ENCODE data around the gene BLCAP. TPM values are rescaled to one million over a fixed set of nuclear protein-coding genes. Genes with fewer than 3 reads are reported as not detected.

Gene BLCAP
- total RNA-seq, 3 donors from 2014 or later (not counting 1 experiment from before 2014, with no cell fraction given) = 60.4 to 80.1 (median 77.9) TPM

DNA sequence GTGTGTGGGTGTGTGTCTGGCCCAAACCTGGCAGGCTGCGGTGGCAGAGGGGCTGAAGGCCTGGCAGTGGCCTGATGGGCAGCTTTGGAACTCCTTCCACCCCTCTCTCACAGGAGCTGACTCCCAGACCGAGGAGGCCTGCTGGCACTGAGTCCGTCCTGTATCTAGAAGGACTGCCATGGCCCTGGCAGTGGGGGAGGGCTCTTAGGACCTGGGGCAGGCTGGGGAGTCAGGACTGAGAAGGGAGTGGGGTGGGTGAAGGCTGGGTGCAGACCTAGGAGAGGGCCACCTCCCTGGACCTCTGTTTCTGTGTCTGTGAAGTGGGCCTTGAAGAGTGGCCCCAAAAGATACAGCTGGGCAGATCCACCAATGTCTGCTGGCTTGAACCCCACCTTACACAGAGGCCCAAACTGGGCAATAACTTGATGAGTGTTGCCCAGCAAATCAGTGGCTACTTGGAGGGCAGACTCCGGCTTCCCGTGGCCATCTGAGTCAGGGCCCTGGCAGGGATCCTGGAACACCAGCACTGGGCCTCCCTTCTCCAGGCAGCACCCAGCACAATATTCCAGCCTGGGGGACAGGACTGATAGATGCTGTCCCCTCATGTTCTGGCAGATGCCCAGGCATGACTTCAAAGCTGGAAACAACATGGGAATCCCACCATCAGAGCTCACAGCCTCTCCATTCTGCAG, 46.7 kb upstream of the BLCAP start:
- intact Hi-C loops (cut with micrococcal nuclease) = no loop called here
- ATAC-seq (no peak), DNase-seq (no peak)
- WGBS (ENCODE audit: insufficient coverage) = 86% methylated on average over 5 of the region's 5 CpGs
- H3K27ac Mint-ChIP-seq = no peak overlapping the region
- no peaks in the 10 kb centered on the region for H3K4me1 Mint-ChIP-seq
- Histone ChIP-seq H3K36me3 (ENCODE audit: control insufficient read depth, insufficient read depth, low read length) (no peaks in the 10 kb centered on the region), H3K4me1 (ENCODE audit: control insufficient read depth, insufficient read depth, low read length) (no peaks in the 10 kb centered on the region), H3K9me3 (ENCODE audit: control insufficient read depth, insufficient read depth, low read length) (no peaks in the 10 kb centered on the region), H3K27me3 (ENCODE audit: control insufficient read depth, insufficient read depth, low read length) (no peaks in the 10 kb centered on the region), H3K4me3 (ENCODE audit: low read length) (no peak overlapping the region), H3K27ac (ENCODE audit: low read length) (no peak overlapping the region)
- H3K9me3 Mint-ChIP-seq = no peaks in the 10 kb centered on the region
- H3K4me3 Mint-ChIP-seq = no peak overlapping the region
- TF ChIP-seq, protein P1, sequence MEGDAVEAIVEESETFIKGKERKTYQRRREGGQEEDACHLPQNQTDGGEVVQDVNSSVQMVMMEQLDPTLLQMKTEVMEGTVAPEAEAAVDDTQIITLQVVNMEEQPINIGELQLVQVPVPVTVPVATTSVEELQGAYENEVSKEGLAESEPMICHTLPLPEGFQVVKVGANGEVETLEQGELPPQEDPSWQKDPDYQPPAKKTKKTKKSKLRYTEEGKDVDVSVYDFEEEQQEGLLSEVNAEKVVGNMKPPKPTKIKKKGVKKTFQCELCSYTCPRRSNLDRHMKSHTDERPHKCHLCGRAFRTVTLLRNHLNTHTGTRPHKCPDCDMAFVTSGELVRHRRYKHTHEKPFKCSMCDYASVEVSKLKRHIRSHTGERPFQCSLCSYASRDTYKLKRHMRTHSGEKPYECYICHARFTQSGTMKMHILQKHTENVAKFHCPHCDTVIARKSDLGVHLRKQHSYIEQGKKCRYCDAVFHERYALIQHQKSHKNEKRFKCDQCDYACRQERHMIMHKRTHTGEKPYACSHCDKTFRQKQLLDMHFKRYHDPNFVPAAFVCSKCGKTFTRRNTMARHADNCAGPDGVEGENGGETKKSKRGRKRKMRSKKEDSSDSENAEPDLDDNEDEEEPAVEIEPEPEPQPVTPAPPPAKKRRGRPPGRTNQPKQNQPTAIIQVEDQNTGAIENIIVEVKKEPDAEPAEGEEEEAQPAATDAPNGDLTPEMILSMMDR (IDR thresholded peaks at IDR 0.05) = no peak
- H3K36me3 Mint-ChIP-seq = no peaks in the 10 kb centered on the region
- H3K27me3 Mint-ChIP-seq (ENCODE audit: low read depth in 2 of 2) = peaks cover 23 to 43% of the 10 kb centered on the region in 2 donors

DNA sequence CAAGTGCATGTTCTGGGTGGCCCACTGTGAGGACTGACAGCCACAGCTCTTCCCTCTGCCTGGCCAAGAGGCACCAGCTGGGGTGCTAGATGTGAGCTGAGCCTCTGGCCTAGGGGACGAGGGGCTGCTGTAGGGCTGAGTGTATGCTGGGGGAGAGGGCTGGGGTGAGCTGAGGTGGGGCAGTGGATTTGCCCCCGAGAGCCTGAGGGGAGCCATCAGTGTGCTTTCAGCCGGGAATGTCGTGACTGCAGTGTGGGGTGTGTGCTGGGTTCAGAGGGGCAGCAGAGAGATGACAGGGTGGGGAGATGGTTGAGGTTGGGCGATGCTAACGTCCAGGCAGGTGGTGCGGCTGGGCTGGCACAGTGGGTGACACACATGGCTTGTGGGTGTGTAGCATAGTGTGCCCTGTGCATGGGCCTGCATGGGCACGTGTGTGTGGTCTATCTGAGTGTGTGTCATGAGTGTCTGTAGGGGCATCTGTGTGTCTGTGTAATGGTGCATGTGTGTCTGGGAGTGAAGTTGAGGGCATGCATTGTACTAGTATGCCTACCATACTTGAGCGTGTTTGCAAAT, 46.0 kb upstream of the BLCAP start:
- H3K27ac Mint-ChIP-seq = no peak overlapping the region
- H3K9me3 Mint-ChIP-seq = no peaks in the 10 kb centered on the region
- H3K4me3 Mint-ChIP-seq = no peak overlapping the region
- H3K9me3 ChIP-seq (ENCODE audit: control insufficient read depth, insufficient read depth, low read length) = no peaks in the 10 kb centered on the region
- H3K36me3 ChIP-seq (ENCODE audit: control insufficient read depth, insufficient read depth, low read length) = no peaks in the 10 kb centered on the region
- intact Hi-C loops (cut with micrococcal nuclease) = no loop called here
- no peak overlapping the region for H3K4me3 ChIP-seq (ENCODE audit: low read length)
- TF ChIP-seq, protein P1 (IDR thresholded peaks at IDR 0.05) = no peak
- DNase-seq (no peak), ATAC-seq (peak in 1 of 3 donors; percentile 30)
- H3K4me1 ChIP-seq (ENCODE audit: control insufficient read depth, insufficient read depth, low read length) = no peaks in the 10 kb centered on the region
- H3K36me3 Mint-ChIP-seq = no peaks in the 10 kb centered on the region
- no peaks in the 10 kb centered on the region for H3K27me3 ChIP-seq (ENCODE audit: control insufficient read depth, insufficient read depth, low read length)
- no peaks in the 10 kb centered on the region for H3K4me1 Mint-ChIP-seq
- peaks cover 26 to 50% of the 10 kb centered on the region in 2 donors for H3K27me3 Mint-ChIP-seq (ENCODE audit: low read depth in 2 of 2)
- WGBS (ENCODE audit: insufficient coverage) = 82% methylated on average over 9 of the region's 9 CpGs
- H3K27ac ChIP-seq (ENCODE audit: low read length) = no peak overlapping the region

DNA sequence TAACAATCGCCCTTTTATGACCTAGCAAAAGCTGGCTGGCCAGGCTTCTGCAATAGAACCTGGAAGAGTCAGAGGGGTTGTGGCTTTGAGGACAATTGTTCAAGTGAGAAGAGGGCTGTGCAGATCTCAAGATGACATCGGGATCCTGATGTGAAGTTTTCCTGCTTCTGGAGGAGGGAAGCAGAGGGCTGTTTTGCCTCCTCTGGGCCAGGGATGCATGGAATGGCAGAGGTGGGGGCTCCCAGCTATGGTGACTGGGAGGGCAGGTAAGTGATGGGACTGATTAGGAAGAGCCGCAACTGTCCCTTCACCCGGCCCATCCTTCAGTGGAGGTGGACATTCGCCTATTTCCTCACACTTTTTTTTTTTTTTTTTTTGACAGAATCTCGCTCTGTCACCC, 43.4 kb upstream of the BLCAP start:
- TF ChIP-seq, protein P1 (IDR thresholded peaks at IDR 0.05) = no peak
- H3K36me3 ChIP-seq (ENCODE audit: control insufficient read depth, insufficient read depth, low read length) = no peaks in the 10 kb centered on the region
- ATAC-seq (no peak), DNase-seq (no peak)
- no peaks in the 10 kb centered on the region for H3K4me1 ChIP-seq (ENCODE audit: control insufficient read depth, insufficient read depth, low read length)
- Mint-ChIP-seq H3K9me3 (no peaks in the 10 kb centered on the region), H3K36me3 (no peaks in the 10 kb centered on the region), H3K4me1 (no peaks in the 10 kb centered on the region), H3K27ac (no peak overlapping the region), H3K4me3 (no peak overlapping the region), H3K27me3 (ENCODE audit: low read depth in 2 of 2) (peaks cover 25 to 71% of the 10 kb centered on the region in 2 donors)
- intact Hi-C loops (cut with micrococcal nuclease) = no loop called here
- H3K9me3 ChIP-seq (ENCODE audit: control insufficient read depth, insufficient read depth, low read length) = no peaks in the 10 kb centered on the region
- H3K27ac ChIP-seq (ENCODE audit: low read length) = no peak overlapping the region
- 82% methylated on average over 6 of the region's 6 CpGs for WGBS (ENCODE audit: insufficient coverage)
- H3K4me3 ChIP-seq (ENCODE audit: low read length) = no peak overlapping the region
- H3K27me3 ChIP-seq (ENCODE audit: control insufficient read depth, insufficient read depth, low read length) = peaks cover 4% of the 10 kb centered on the region

All from natural killer cell (primary cell).